ENCODE results near the gene SLC30A1.

DNA sequence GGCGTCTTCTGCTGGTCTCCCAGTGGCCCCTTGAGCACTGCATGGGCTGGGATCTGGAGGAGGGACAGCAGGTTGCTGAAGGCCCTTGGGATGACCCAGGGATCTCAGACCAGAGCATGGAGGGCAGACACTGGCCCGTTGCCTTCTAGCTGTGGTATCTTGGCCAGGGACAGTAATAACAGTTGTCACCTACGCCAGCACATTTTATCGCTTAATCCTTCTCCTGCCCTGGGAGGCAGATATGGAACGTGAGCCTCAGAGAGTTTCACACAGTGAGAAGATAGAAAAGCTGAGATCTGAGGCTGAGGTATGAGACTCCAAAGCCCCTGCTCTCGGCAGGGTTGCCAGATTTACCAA lies 46.9 kb downstream of the SLC30A1 start:
- no peak for TF ChIP-seq POLR2A (IDR thresholded peaks at IDR 0.05)
- TF ChIP-seq, protein P1, sequence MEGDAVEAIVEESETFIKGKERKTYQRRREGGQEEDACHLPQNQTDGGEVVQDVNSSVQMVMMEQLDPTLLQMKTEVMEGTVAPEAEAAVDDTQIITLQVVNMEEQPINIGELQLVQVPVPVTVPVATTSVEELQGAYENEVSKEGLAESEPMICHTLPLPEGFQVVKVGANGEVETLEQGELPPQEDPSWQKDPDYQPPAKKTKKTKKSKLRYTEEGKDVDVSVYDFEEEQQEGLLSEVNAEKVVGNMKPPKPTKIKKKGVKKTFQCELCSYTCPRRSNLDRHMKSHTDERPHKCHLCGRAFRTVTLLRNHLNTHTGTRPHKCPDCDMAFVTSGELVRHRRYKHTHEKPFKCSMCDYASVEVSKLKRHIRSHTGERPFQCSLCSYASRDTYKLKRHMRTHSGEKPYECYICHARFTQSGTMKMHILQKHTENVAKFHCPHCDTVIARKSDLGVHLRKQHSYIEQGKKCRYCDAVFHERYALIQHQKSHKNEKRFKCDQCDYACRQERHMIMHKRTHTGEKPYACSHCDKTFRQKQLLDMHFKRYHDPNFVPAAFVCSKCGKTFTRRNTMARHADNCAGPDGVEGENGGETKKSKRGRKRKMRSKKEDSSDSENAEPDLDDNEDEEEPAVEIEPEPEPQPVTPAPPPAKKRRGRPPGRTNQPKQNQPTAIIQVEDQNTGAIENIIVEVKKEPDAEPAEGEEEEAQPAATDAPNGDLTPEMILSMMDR (IDR thresholded peaks at IDR 0.05) = no peak

All from lower leg skin (tissue), 3 donors.